Measurements from ENCODE around the gene MTCL1.

- no peak for TF ChIP-seq POLR2AphosphoS5 (IDR thresholded peaks at IDR 0.05; ENCODE audit: low read depth, low read length)
- TF ChIP-seq, protein P1, sequence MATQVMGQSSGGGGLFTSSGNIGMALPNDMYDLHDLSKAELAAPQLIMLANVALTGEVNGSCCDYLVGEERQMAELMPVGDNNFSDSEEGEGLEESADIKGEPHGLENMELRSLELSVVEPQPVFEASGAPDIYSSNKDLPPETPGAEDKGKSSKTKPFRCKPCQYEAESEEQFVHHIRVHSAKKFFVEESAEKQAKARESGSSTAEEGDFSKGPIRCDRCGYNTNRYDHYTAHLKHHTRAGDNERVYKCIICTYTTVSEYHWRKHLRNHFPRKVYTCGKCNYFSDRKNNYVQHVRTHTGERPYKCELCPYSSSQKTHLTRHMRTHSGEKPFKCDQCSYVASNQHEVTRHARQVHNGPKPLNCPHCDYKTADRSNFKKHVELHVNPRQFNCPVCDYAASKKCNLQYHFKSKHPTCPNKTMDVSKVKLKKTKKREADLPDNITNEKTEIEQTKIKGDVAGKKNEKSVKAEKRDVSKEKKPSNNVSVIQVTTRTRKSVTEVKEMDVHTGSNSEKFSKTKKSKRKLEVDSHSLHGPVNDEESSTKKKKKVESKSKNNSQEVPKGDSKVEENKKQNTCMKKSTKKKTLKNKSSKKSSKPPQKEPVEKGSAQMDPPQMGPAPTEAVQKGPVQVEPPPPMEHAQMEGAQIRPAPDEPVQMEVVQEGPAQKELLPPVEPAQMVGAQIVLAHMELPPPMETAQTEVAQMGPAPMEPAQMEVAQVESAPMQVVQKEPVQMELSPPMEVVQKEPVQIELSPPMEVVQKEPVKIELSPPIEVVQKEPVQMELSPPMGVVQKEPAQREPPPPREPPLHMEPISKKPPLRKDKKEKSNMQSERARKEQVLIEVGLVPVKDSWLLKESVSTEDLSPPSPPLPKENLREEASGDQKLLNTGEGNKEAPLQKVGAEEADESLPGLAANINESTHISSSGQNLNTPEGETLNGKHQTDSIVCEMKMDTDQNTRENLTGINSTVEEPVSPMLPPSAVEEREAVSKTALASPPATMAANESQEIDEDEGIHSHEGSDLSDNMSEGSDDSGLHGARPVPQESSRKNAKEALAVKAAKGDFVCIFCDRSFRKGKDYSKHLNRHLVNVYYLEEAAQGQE (IDR thresholded peaks at IDR 0.05; ENCODE audit: insufficient read depth in 1 of 2, low read depth in 2 of 2, low read length in 2 of 2): no peak
- TF ChIP-seq TAF1 (IDR thresholded peaks at IDR 0.05; ENCODE audit: borderline replicate concordance, insufficient read depth, low read length): no peak
Observed at GRCh38 chr18:8780227-8780626, 74.9 kb downstream of the MTCL1 start.

Data from PFSK-1 (cell line).